OCI-LY1 (cell line): Measurements from ENCODE around the gene CD72.

ENCODE experiments used
- CTCF ChIP-seq: fragments of 200-600 bp; sonication (generic), shearing (Covaris generic); IDR thresholded peaks from 2 replicates; pipeline ENCODE4 v1.5.1; 2017; ENCODE audit warnings: mild to moderate bottlenecking, antibody characterized with exemption, low read length, moderate library complexity, mixed read lengths
- EZH2 ChIP-seq: fragments of 200-600 bp; sonication (generic), shearing (Covaris generic); IDR thresholded peaks from 2 replicates; pipeline ENCODE4 v1.8.0; 2017; ENCODE audit warnings: borderline replicate concordance, mixed run types, mild to moderate bottlenecking, antibody characterized with exemption, low read length, moderate library complexity, mixed read lengths

- TF ChIP-seq CTCF (no peak), EZH2 (no peak)
Observed at GRCh38 chr9:35594471-35594870, 23.7 kb downstream of the CD72 start.
